Measurements from ENCODE around the gene TMPRSS12. TPM values are rescaled to one million over a fixed set of nuclear protein-coding genes. Genes with fewer than 3 reads are reported as not detected.
"Not testable (repeated sequence)": the region's sequence is repeated elsewhere in the genome, so short reads cannot be mapped to it uniquely, and the experiment has no call there.

Gene TMPRSS12
- total RNA-seq, 1 donor from 2014 or later: not detected

GRCh38 chr12:50828886-50829285 lies 13.8 kb upstream of the TMPRSS12 start:
- no peak for DNase-seq (ENCODE audit: low read depth)
- no peaks in the 10 kb centered on the region for H3K27me3 ChIP-seq (ENCODE audit: control insufficient read depth, insufficient read depth, low read length)
- H3K4me3 ChIP-seq (ENCODE audit: low read depth, low read length): no peak overlapping the region
- no peaks in the 10 kb centered on the region for H3K36me3 ChIP-seq (ENCODE audit: control insufficient read depth, insufficient read depth, low read length)
- TF ChIP-seq, protein P1, sequence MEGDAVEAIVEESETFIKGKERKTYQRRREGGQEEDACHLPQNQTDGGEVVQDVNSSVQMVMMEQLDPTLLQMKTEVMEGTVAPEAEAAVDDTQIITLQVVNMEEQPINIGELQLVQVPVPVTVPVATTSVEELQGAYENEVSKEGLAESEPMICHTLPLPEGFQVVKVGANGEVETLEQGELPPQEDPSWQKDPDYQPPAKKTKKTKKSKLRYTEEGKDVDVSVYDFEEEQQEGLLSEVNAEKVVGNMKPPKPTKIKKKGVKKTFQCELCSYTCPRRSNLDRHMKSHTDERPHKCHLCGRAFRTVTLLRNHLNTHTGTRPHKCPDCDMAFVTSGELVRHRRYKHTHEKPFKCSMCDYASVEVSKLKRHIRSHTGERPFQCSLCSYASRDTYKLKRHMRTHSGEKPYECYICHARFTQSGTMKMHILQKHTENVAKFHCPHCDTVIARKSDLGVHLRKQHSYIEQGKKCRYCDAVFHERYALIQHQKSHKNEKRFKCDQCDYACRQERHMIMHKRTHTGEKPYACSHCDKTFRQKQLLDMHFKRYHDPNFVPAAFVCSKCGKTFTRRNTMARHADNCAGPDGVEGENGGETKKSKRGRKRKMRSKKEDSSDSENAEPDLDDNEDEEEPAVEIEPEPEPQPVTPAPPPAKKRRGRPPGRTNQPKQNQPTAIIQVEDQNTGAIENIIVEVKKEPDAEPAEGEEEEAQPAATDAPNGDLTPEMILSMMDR (IDR thresholded peaks at IDR 0.05; ENCODE audit: insufficient read depth, low read length, severe bottlenecking): no peak
- no peak for FAIRE-seq

- FAIRE-seq; H3K36me3 ChIP-seq (ENCODE audit: control insufficient read depth, insufficient read depth, low read length); H3K4me3 ChIP-seq (ENCODE audit: low read depth, low read length); H3K27me3 ChIP-seq (ENCODE audit: control insufficient read depth, insufficient read depth, low read length); DNase-seq (ENCODE audit: low read depth): not testable (repeated sequence)
Observed at GRCh38 chr12:50833801-50834200, 8.9 kb upstream of the TMPRSS12 start.

DNA sequence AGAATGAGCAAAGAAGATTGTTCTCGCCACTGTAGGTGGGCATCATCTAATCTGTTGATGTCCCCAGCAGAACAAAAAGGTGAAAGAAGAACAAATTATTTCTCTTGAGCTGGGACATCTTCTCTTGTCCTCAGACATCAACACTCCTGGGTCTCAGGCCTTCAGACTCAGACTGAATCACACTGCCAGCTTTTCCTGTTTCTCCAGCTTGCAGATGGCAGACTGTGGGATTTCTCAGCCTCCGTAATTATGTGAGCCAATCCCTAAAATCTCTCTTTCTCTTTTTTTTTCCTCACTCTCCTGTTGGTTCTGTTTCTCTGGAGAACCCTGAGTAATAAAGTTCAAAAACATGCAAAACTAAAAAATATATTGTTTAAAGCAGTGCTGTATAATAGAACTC lies 3.7 kb upstream of the TMPRSS12 start:
- TF ChIP-seq, protein P1 (IDR thresholded peaks at IDR 0.05; ENCODE audit: insufficient read depth, low read length, severe bottlenecking): no peak
- H3K27me3 ChIP-seq (ENCODE audit: control insufficient read depth, insufficient read depth, low read length): no peaks in the 10 kb centered on the region
- DNase-seq (ENCODE audit: low read depth) (peak; percentile 49), FAIRE-seq (no peak)
- no peaks in the 10 kb centered on the region for H3K36me3 ChIP-seq (ENCODE audit: control insufficient read depth, insufficient read depth, low read length)
- H3K4me3 ChIP-seq (ENCODE audit: low read depth, low read length): no peak overlapping the region

DNA sequence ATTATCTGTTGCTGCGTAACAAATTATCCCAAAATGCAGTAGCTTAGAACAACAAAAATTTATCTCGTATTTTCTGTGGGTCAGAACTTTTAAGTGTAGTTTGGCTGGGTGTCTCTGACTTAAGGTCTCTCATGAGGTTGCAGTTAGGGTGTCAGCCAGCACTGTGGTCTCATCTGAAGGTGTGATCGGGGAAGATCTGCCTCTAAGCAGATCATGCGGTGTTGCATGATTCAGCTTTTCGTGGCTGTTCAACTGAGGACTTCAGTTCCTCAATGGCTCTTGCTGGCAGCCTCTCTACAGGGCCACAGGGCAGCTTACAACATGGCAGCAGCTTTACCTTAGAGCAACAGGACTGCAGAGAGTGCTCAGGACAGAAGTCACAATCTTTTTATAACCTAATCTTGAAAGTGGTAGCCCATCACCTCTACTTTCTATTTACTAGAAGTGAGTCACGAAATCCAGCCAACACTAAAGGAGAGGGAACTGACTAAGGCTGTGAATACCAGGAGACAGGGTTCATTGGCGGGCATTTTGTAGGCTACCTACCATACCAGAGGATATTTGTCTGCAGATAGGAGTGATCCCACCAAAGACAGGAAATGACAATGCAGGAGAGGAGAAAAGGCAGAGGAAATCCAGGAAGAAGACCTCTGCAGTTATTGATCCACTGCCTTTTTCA lies 1.8 kb upstream of the TMPRSS12 start:
- no peak for FAIRE-seq
- no peaks in the 10 kb centered on the region for H3K27me3 ChIP-seq (ENCODE audit: control insufficient read depth, insufficient read depth, low read length)
- DNase-seq (ENCODE audit: low read depth): no peak
- H3K4me3 ChIP-seq (ENCODE audit: low read depth, low read length): no peak overlapping the region
- TF ChIP-seq, protein P1 (IDR thresholded peaks at IDR 0.05; ENCODE audit: insufficient read depth, low read length, severe bottlenecking): no peak
- H3K36me3 ChIP-seq (ENCODE audit: control insufficient read depth, insufficient read depth, low read length): no peaks in the 10 kb centered on the region

- TF ChIP-seq, protein P1 (IDR thresholded peaks at IDR 0.05; ENCODE audit: insufficient read depth, low read length, severe bottlenecking): no peak
- no peaks in the 10 kb centered on the region for H3K36me3 ChIP-seq (ENCODE audit: control insufficient read depth, insufficient read depth, low read length)
- no peak for FAIRE-seq
- no peak overlapping the region for H3K4me3 ChIP-seq (ENCODE audit: low read depth, low read length)
- no peak for DNase-seq (ENCODE audit: low read depth)
- no peaks in the 10 kb centered on the region for H3K27me3 ChIP-seq (ENCODE audit: control insufficient read depth, insufficient read depth, low read length)
Observed at GRCh38 chr12:50841716-50842531, 802 bp upstream of the TMPRSS12 start.

- Histone ChIP-seq H3K4me3 (ENCODE audit: low read depth, low read length) (no peak overlapping the region), H3K27me3 (ENCODE audit: control insufficient read depth, insufficient read depth, low read length) (no peaks in the 10 kb centered on the region), H3K36me3 (ENCODE audit: control insufficient read depth, insufficient read depth, low read length) (no peaks in the 10 kb centered on the region)
- TF ChIP-seq, protein P1 (IDR thresholded peaks at IDR 0.05; ENCODE audit: insufficient read depth, low read length, severe bottlenecking): no peak
- DNase-seq (ENCODE audit: low read depth): peak; percentile 39
- FAIRE-seq: no peak
Observed at GRCh38 chr12:50845021-50845647, 2.4 kb downstream of the TMPRSS12 start.
